ENCODE measurements around the gene CHCT1. TPM values are rescaled to one million over a fixed set of nuclear protein-coding genes. Genes with fewer than 3 reads are reported as not detected.
"Not testable (repeated sequence)": the region's sequence is repeated elsewhere in the genome, so short reads cannot be mapped to it uniquely, and the experiment has no call there.

The CHCT1 gene
- 0.19 TPM for total RNA-seq (2013)
- polyA plus RNA-seq: under 1 TPM in 1 of 3 donors, not detected in 2; 0.89 TPM
- polyA minus RNA-seq: not detected in 2 replicates
- total RNA-seq: 0 to 1.4 (median 0.39) reads per million in 11 experiments

GRCh38 chr17:60422162-60422665 is at the start of gene CHCT1:
CHCT1 (plus strand) TSS chr17:60422489; CDS start chr17:60422593, 104 bp downstream.
- H3K36me3 ChIP-seq (replicated peaks in 1 of 2; ENCODE audit: control insufficient read depth in 1 of 2, insufficient read depth in 2 of 2, low read length in 2 of 2): no peaks in the 10 kb centered on the region
- no peaks in the 10 kb centered on the region for H3K79me2 ChIP-seq (ENCODE audit: insufficient read depth, low read length)
- H4K20me1 ChIP-seq (ENCODE audit: insufficient read depth, low read length): no peaks in the 10 kb centered on the region
- H3K27ac Mint-ChIP-seq: peak within 1 kb of the TSS in 6 of 7 donors; percentile 76 to 94 (median 91)
- peak within 1 kb of the TSS; percentile 89 for H3K4me2 ChIP-seq (replicated peaks; ENCODE audit: extremely low read depth, low read length, poor library complexity, severe bottlenecking)
- TF ChIP-seq, protein P1, sequence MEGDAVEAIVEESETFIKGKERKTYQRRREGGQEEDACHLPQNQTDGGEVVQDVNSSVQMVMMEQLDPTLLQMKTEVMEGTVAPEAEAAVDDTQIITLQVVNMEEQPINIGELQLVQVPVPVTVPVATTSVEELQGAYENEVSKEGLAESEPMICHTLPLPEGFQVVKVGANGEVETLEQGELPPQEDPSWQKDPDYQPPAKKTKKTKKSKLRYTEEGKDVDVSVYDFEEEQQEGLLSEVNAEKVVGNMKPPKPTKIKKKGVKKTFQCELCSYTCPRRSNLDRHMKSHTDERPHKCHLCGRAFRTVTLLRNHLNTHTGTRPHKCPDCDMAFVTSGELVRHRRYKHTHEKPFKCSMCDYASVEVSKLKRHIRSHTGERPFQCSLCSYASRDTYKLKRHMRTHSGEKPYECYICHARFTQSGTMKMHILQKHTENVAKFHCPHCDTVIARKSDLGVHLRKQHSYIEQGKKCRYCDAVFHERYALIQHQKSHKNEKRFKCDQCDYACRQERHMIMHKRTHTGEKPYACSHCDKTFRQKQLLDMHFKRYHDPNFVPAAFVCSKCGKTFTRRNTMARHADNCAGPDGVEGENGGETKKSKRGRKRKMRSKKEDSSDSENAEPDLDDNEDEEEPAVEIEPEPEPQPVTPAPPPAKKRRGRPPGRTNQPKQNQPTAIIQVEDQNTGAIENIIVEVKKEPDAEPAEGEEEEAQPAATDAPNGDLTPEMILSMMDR (IDR thresholded peaks at IDR 0.05): no peak
- peak within 1 kb of the TSS; percentile 81 to 95 for H3K4me3 Mint-ChIP-seq
- peak within 1 kb of the TSS; percentile 57 to 81 (median 69) for H3K4me3 ChIP-seq (replicated peaks in 1 of 3; ENCODE audit: low read depth in 2 of 3, low read length in 3 of 3)
- H3K4me1 ChIP-seq (ENCODE audit: control insufficient read depth in 1 of 2, insufficient read depth in 2 of 2, low read length in 2 of 2): peaks cover 10 to 16% of the 10 kb centered on the region in 2 donors
- H3K9me3 Mint-ChIP-seq: peaks cover 0 to 4% (median 0%) of the 10 kb centered on the region in 7 donors
- no peak for DNase-seq
- H3K27me3 ChIP-seq (ENCODE audit: control insufficient read depth in 2 of 2, insufficient read depth in 2 of 2, low read length in 2 of 2): no peaks in the 10 kb centered on the region
- peaks cover 0 to 3% (median 0%) of the 10 kb centered on the region in 3 donors for H3K27me3 Mint-ChIP-seq (ENCODE audit: low read depth in 3 of 3)
- H3K9ac ChIP-seq (ENCODE audit: insufficient read depth, low read length, poor library complexity, severe bottlenecking): peak within 1 kb of the TSS; percentile 87
- H3K36me3 Mint-ChIP-seq: no peaks in the 10 kb centered on the region
- intact Hi-C loops (cut with micrococcal nuclease): loop anchor here in 1 of 2 donors (10.0 kb wide), 1 partner anchor 57 kb away; no protein-coding TSS in a partner anchor
- peak within 1 kb of the TSS; percentile 100 for H2AFZ ChIP-seq (ENCODE audit: insufficient read depth, low read depth, low read length, poor library complexity, severe bottlenecking)
- H3K4me1 Mint-ChIP-seq: peaks cover 16% of the 10 kb centered on the region
- 35% methylated on average over 13 of the region's 18 CpGs for WGBS (ENCODE audit: insufficient coverage)
- peak within 1 kb of the TSS in 1 of 2 donors; percentile 92 for H3K27ac ChIP-seq (ENCODE audit: low read depth in 1 of 2, low read length in 2 of 2)
- H3K9me3 ChIP-seq (replicated peaks in 1 of 2; ENCODE audit: control insufficient read depth in 1 of 2, insufficient read depth in 1 of 2, low read length in 2 of 2): no peaks in the 10 kb centered on the region

GRCh38 chr17:60372790-60373483 is 49.4 kb upstream of the CHCT1 start:
- peaks cover 0 to 2% (median 0%) of the 10 kb centered on the region in 3 donors for H3K27me3 Mint-ChIP-seq (ENCODE audit: low read depth in 3 of 3)
- H3K4me1 Mint-ChIP-seq: peaks cover 44% of the 10 kb centered on the region
- peak overlapping the region; percentile 69 for H3K4me2 ChIP-seq (replicated peaks; ENCODE audit: extremely low read depth, low read length, poor library complexity, severe bottlenecking)
- TF ChIP-seq, protein P1 (IDR thresholded peaks at IDR 0.05): no peak
- WGBS (ENCODE audit: insufficient coverage): no CpG with 5 or more reads among the region's 6 CpGs
- no peak overlapping the region for H3K4me3 Mint-ChIP-seq
- H3K27ac Mint-ChIP-seq: peak overlapping the region; percentile 47 to 91 (median 80)
- DNase-seq: peak in 2 of 3 donors; percentile 53 to 62
- H3K27ac ChIP-seq (ENCODE audit: low read depth in 1 of 2, low read length in 2 of 2): peak overlapping the region; percentile 52 to 58
- H2AFZ ChIP-seq (ENCODE audit: insufficient read depth, low read depth, low read length, poor library complexity, severe bottlenecking): no peak overlapping the region
- H3K36me3 ChIP-seq (replicated peaks in 1 of 2; ENCODE audit: control insufficient read depth in 1 of 2, insufficient read depth in 2 of 2, low read length in 2 of 2): peaks cover 0 to 5% of the 10 kb centered on the region in 2 donors
- intact Hi-C loops (cut with micrococcal nuclease): loop anchor here in 1 of 2 donors (10.0 kb wide), 1 partner anchor 58 kb away; no protein-coding TSS in a partner anchor
- peaks cover 5% of the 10 kb centered on the region for H4K20me1 ChIP-seq (ENCODE audit: insufficient read depth, low read length)
- H3K4me1 ChIP-seq (ENCODE audit: control insufficient read depth in 1 of 2, insufficient read depth in 2 of 2, low read length in 2 of 2): peaks cover 34 to 43% of the 10 kb centered on the region in 2 donors
- peaks cover 13 to 22% of the 10 kb centered on the region in 2 donors for H3K36me3 Mint-ChIP-seq
- no peaks in the 10 kb centered on the region for H3K9me3 ChIP-seq (replicated peaks in 1 of 2; ENCODE audit: control insufficient read depth in 1 of 2, insufficient read depth in 1 of 2, low read length in 2 of 2)
- no peaks in the 10 kb centered on the region for H3K27me3 ChIP-seq (ENCODE audit: control insufficient read depth in 2 of 2, insufficient read depth in 2 of 2, low read length in 2 of 2)
- peak overlapping the region in 1 of 3 experiments; percentile 71 for H3K4me3 ChIP-seq (replicated peaks in 1 of 3; ENCODE audit: low read depth in 2 of 3, low read length in 3 of 3)
- H3K79me2 ChIP-seq (ENCODE audit: insufficient read depth, low read length): peaks cover 92% of the 10 kb centered on the region
- H3K9ac ChIP-seq (ENCODE audit: insufficient read depth, low read length, poor library complexity, severe bottlenecking): no peak overlapping the region
- H3K9me3 Mint-ChIP-seq: no peaks in the 10 kb centered on the region

DNA sequence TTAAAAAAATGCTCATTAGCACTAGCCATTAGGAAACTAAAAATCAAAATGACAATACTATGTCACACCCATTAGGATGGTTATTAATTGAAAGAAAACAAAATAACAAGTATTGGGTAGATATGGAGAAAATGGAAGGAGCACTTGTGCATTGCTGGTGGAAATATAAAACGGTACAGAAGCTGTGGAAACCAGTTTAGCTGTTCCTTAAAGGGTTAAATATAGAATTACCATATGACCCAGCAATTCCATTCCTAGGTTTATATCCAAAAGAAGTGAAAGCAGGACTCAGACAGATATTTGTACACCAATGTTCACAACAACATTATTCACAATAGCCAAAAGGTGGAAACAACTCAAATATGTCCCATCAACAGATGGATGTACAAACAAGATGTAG is 44.1 kb upstream of the CHCT1 start:
- WGBS (ENCODE audit: insufficient coverage): no CpG with 5 or more reads among the region's 1 CpG
- H3K27ac ChIP-seq (ENCODE audit: low read depth in 1 of 2, low read length in 2 of 2); H3K9ac ChIP-seq (ENCODE audit: insufficient read depth, low read length, poor library complexity, severe bottlenecking); H3K4me2 ChIP-seq (replicated peaks; ENCODE audit: extremely low read depth, low read length, poor library complexity, severe bottlenecking); H3K9me3 ChIP-seq (replicated peaks in 1 of 2; ENCODE audit: control insufficient read depth in 1 of 2, insufficient read depth in 1 of 2, low read length in 2 of 2); H3K27me3 Mint-ChIP-seq (ENCODE audit: low read depth in 3 of 3); H3K4me3 ChIP-seq (replicated peaks in 1 of 3; ENCODE audit: low read depth in 2 of 3, low read length in 3 of 3); H3K4me1 ChIP-seq (ENCODE audit: control insufficient read depth in 1 of 2, insufficient read depth in 2 of 2, low read length in 2 of 2); H3K9me3 Mint-ChIP-seq; DNase-seq; H3K4me3 Mint-ChIP-seq; H3K27ac Mint-ChIP-seq; H2AFZ ChIP-seq (ENCODE audit: insufficient read depth, low read depth, low read length, poor library complexity, severe bottlenecking); H3K27me3 ChIP-seq (ENCODE audit: control insufficient read depth in 2 of 2, insufficient read depth in 2 of 2, low read length in 2 of 2); H3K4me1 Mint-ChIP-seq: not testable (repeated sequence)
- H3K79me2 ChIP-seq (ENCODE audit: insufficient read depth, low read length): peaks cover 94% of the 10 kb centered on the region
- intact Hi-C loops (cut with micrococcal nuclease): loop anchor here in 1 of 2 donors (10.0 kb wide), 1 partner anchor 63 kb away; no protein-coding TSS in a partner anchor
- peaks cover 25 to 35% of the 10 kb centered on the region in 2 donors for H3K36me3 Mint-ChIP-seq
- H3K36me3 ChIP-seq (replicated peaks in 1 of 2; ENCODE audit: control insufficient read depth in 1 of 2, insufficient read depth in 2 of 2, low read length in 2 of 2): peaks cover 5 to 13% of the 10 kb centered on the region in 2 donors
- peaks cover 38% of the 10 kb centered on the region for H4K20me1 ChIP-seq (ENCODE audit: insufficient read depth, low read length)

All from CD14-positive monocyte (primary cell).